HepG2 (cell line): ENCODE data around the gene LONP1. TPM values are rescaled to one million over a fixed set of nuclear protein-coding genes. Genes with fewer than 3 reads are reported as not detected.

Source experiments
- CC2D1A ChIP-seq: sonication (generic); formaldehyde crosslinking; IDR thresholded peaks from 2 replicates; pipeline ENCODE4 v1.8.1; 2023; ENCODE audit warnings: mild to moderate bottlenecking, missing genetic modification reagents
- DPF2 ChIP-seq: sonication (generic); formaldehyde crosslinking; IDR thresholded peaks from 2 replicates; pipeline ENCODE4 v1.4.0; 2020; ENCODE audit warnings: mild to moderate bottlenecking, low read depth, missing genetic modification reagents, borderline replicate concordance
- FOSL2 ChIP-seq: sonication (generic); formaldehyde crosslinking; IDR thresholded peaks from 2 replicates; pipeline ENCODE4 v1.4.0; 2020; ENCODE audit warnings: missing genetic modification reagents
- HMGA1 ChIP-seq: sonication (generic); formaldehyde crosslinking; conservative IDR thresholded peaks from 2 replicates; pipeline ENCODE4 v1.4.0; 2020; ENCODE audit warnings: missing genetic modification reagents
- HNF4G ChIP-seq, 2 experiments: sonication (generic) in 1 of 2; formaldehyde crosslinking in 1 of 2; IDR thresholded peaks; 2 replicates each; pipeline versions ENCODE4 v1.4.0 to v1.6.1; 2011 to 2020; ENCODE audit warnings: borderline replicate concordance in 2 of 2, low read depth in 2 of 2, mild to moderate bottlenecking in 2 of 2, low read length in 1 of 2, missing genetic modification reagents in 1 of 2, moderate library complexity in 1 of 2
- MTA1 ChIP-seq: sonication (generic); formaldehyde crosslinking; IDR thresholded peaks from 2 replicates; pipeline ENCODE4 v1.4.0; 2020; ENCODE audit warnings: missing genetic modification reagents, mild to moderate bottlenecking, borderline replicate concordance
- NFATC3 ChIP-seq: sonication (generic); formaldehyde crosslinking; IDR thresholded peaks from 2 replicates; pipeline ENCODE4 v1.5.1; 2020; ENCODE audit warnings: mild to moderate bottlenecking, missing genetic modification reagents
- PTBP1 ChIP-seq: fragments of 200-400 bp; formaldehyde crosslinking; IDR thresholded peaks from 2 replicates; pipeline ENCODE4 v1.6.1; 2018; ENCODE audit warnings: low read length, low read depth; ENCODE audit not compliant: poor library complexity, severe bottlenecking
- SATB2 ChIP-seq: sonication (generic); formaldehyde crosslinking; IDR thresholded peaks from 2 replicates; pipeline ENCODE4 v1.5.0; 2020; ENCODE audit warnings: missing genetic modification reagents
- SSRP1 ChIP-seq: IDR thresholded peaks from 2 replicates; pipeline ENCODE4 v1.6.1; 2016; ENCODE audit warnings: control low read depth
- TBL1XR1 ChIP-seq: fragments of 150-350 bp; IDR thresholded peaks from 2 replicates; pipeline ENCODE4 v1.6.1; 2014; ENCODE audit warnings: borderline replicate concordance, low read length; ENCODE audit not compliant: partially characterized antibody
- ZFAT ChIP-seq: sonication (generic); formaldehyde crosslinking; conservative IDR thresholded peaks from 2 replicates; pipeline ENCODE4 v1.8.1; 2023; ENCODE audit warnings: missing genetic modification reagents, inconsistent platforms
- ZFP82 ChIP-seq: sonication (generic); formaldehyde crosslinking; IDR thresholded peaks from 2 replicates; pipeline ENCODE4 v1.5.1; 2020; ENCODE audit warnings: mild to moderate bottlenecking, missing genetic modification reagents, borderline replicate concordance
- ZNF256 ChIP-seq: sonication (generic); formaldehyde crosslinking; conservative IDR thresholded peaks from 2 replicates; pipeline ENCODE4 v1.4.0; 2020; ENCODE audit warnings: missing genetic modification reagents
- ZNF3 ChIP-seq: IDR thresholded peaks from 2 replicates; pipeline ENCODE4 v1.7.0; 2017; ENCODE audit warnings: inconsistent platforms
- ZNF441 ChIP-seq: sonication (generic); formaldehyde crosslinking; IDR thresholded peaks from 2 replicates; pipeline ENCODE4 v1.7.0; 2021; ENCODE audit warnings: missing genetic modification reagents, borderline replicate concordance
- ZNF468 ChIP-seq: sonication (generic); formaldehyde crosslinking; IDR thresholded peaks from 2 replicates; pipeline ENCODE4 v1.8.0; 2022; ENCODE audit warnings: mild to moderate bottlenecking, moderate library complexity, missing genetic modification reagents
- ZNF766 ChIP-seq: sonication (generic); formaldehyde crosslinking; IDR thresholded peaks from 2 replicates; pipeline ENCODE4 v1.5.0; 2020; ENCODE audit warnings: missing genetic modification reagents, borderline replicate concordance
- polyA plus RNA-seq, 8 experiments: library from polyadenylated mRNA; depleted of rRNA in 3 of 8; stranded (reverse) in 7 of 8; unstranded in 1 of 8; fragments of >200 nt; fragmentation: Illumina TruSeq in 4 of 8; extraction: Trizol in 4 of 8; gene quantifications; 2 replicates each; pipeline versions ENCODE4 v1.2.1 to v1.2.3, GENCODE V29; 2011 to 2016; ENCODE audit warnings: low read depth in 4 of 8, missing spikeins in 1 of 8, mixed read lengths in 1 of 8; ENCODE audit not compliant: insufficient read depth in 1 of 8
- total RNA-seq, 5 experiments: library from RNA; depleted of rRNA; stranded (reverse); fragments of >200 nt; fragmentation: Illumina TruSeq; extraction: Trizol; gene quantifications; 2 replicates each; pipeline ENCODE4 v1.2.3, GENCODE V29; 2016; ENCODE audit warnings: low read depth in 1 of 5
- TF ChIP-seq, protein P1 (sequence below): sonication (generic); formaldehyde crosslinking; IDR thresholded peaks from 2 replicates; pipeline ENCODE4 v1.4.0; 2020; ENCODE audit warnings: missing genetic modification reagents, borderline replicate concordance
- TF ChIP-seq, protein P2 (sequence below): IDR thresholded peaks from 2 replicates; pipeline ENCODE4 v1.6.1; 2018; ENCODE audit warnings: missing genetic modification reagents
- TF ChIP-seq, protein P3 (sequence below): sonication (generic); formaldehyde crosslinking; IDR thresholded peaks from 2 replicates; pipeline ENCODE4 v1.4.0; 2020; ENCODE audit warnings: missing genetic modification reagents, borderline replicate concordance
- TF ChIP-seq, protein P4 (sequence below), 2 experiments: sonication (generic) in 1 of 2; formaldehyde crosslinking in 1 of 2; IDR thresholded peaks; 2 replicates each; pipeline versions ENCODE4 v1.4.0 to v1.6.1; 2018 to 2020; ENCODE audit warnings: missing genetic modification reagents in 2 of 2, borderline replicate concordance in 1 of 2, low read depth in 1 of 2, mild to moderate bottlenecking in 1 of 2, missing biosample characterization in 1 of 2
- TF ChIP-seq, protein P5 (sequence below): sonication (generic); formaldehyde crosslinking; IDR thresholded peaks from 2 replicates; pipeline ENCODE4 v1.8.1; 2023; ENCODE audit warnings: mild to moderate bottlenecking, missing genetic modification reagents

The LONP1 gene
- total and polyA plus RNA-seq, 2 of the 13 experiments (the other 11 are each of a cell fraction or from before 2014, with no cell fraction given), result 59.5 to 76.8 TPM

DNA sequence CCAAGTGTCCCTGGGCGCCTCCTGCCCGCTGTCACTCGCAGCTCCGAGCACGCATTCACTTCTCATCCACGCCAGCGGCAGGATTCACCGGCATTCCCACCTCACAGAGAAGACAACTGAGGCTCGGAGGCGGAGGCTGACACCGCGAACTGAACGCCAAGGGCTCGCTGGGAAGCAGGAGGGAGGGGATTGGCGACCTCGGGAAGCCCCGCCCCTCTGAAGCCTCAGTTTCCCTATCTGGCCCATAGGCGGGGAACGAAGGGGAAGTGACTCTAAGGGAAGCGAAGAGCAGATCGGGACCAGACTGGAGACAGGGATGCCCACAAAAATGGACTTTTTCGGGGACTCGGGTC is 39.9 kb downstream of the LONP1 start (continued):
- TF ChIP-seq DPF2 (CRISPR knock-in tag), result no peak
- no peak for TF ChIP-seq TBL1XR1
- TF ChIP-seq ZNF468 (CRISPR knock-in tag), result no peak
- peak; percentile 55; the same call in 1 of the 2 replicates for TF ChIP-seq MTA1
- TF ChIP-seq ZFAT (CRISPR knock-in tag), result no peak
- TF ChIP-seq ZNF256 (CRISPR knock-in tag), result no peak
- no peak for TF ChIP-seq ZFP82 (CRISPR knock-in tag)
- TF ChIP-seq, protein P1, sequence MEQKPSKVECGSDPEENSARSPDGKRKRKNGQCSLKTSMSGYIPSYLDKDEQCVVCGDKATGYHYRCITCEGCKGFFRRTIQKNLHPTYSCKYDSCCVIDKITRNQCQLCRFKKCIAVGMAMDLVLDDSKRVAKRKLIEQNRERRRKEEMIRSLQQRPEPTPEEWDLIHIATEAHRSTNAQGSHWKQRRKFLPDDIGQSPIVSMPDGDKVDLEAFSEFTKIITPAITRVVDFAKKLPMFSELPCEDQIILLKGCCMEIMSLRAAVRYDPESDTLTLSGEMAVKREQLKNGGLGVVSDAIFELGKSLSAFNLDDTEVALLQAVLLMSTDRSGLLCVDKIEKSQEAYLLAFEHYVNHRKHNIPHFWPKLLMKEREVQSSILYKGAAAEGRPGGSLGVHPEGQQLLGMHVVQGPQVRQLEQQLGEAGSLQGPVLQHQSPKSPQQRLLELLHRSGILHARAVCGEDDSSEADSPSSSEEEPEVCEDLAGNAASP, result no peak
- TF ChIP-seq FOSL2 (CRISPR knock-in tag), result no peak
- TF ChIP-seq NFATC3 (CRISPR knock-in tag), result no peak; the same call in 1 of the 2 replicates
- no peak for TF ChIP-seq HNF4G (IDR thresholded peaks at IDR 0.05; ENCODE audit: borderline replicate concordance, low read depth, low read length)
- TF ChIP-seq HNF4G (CRISPR knock-in tag; IDR thresholded peaks at IDR 0.05; ENCODE audit: borderline replicate concordance, low read depth), result 0 out of 2 replicates have a peak, but pooled peaks have one; percentile 68
- TF ChIP-seq PTBP1, result no peak
- TF ChIP-seq, protein P2, sequence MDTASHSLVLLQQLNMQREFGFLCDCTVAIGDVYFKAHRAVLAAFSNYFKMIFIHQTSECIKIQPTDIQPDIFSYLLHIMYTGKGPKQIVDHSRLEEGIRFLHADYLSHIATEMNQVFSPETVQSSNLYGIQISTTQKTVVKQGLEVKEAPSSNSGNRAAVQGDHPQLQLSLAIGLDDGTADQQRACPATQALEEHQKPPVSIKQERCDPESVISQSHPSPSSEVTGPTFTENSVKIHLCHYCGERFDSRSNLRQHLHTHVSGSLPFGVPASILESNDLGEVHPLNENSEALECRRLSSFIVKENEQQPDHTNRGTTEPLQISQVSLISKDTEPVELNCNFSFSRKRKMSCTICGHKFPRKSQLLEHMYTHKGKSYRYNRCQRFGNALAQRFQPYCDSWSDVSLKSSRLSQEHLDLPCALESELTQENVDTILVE, result no peak
- TF ChIP-seq CC2D1A, result no peak
- TF ChIP-seq, protein P3, sequence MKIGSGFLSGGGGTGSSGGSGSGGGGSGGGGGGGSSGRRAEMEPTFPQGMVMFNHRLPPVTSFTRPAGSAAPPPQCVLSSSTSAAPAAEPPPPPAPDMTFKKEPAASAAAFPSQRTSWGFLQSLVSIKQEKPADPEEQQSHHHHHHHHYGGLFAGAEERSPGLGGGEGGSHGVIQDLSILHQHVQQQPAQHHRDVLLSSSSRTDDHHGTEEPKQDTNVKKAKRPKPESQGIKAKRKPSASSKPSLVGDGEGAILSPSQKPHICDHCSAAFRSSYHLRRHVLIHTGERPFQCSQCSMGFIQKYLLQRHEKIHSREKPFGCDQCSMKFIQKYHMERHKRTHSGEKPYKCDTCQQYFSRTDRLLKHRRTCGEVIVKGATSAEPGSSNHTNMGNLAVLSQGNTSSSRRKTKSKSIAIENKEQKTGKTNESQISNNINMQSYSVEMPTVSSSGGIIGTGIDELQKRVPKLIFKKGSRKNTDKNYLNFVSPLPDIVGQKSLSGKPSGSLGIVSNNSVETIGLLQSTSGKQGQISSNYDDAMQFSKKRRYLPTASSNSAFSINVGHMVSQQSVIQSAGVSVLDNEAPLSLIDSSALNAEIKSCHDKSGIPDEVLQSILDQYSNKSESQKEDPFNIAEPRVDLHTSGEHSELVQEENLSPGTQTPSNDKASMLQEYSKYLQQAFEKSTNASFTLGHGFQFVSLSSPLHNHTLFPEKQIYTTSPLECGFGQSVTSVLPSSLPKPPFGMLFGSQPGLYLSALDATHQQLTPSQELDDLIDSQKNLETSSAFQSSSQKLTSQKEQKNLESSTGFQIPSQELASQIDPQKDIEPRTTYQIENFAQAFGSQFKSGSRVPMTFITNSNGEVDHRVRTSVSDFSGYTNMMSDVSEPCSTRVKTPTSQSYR (CRISPR knock-in tag), result no peak
- TF ChIP-seq ZNF3 (CRISPR knock-in tag), result no peak
- TF ChIP-seq, protein P4, sequence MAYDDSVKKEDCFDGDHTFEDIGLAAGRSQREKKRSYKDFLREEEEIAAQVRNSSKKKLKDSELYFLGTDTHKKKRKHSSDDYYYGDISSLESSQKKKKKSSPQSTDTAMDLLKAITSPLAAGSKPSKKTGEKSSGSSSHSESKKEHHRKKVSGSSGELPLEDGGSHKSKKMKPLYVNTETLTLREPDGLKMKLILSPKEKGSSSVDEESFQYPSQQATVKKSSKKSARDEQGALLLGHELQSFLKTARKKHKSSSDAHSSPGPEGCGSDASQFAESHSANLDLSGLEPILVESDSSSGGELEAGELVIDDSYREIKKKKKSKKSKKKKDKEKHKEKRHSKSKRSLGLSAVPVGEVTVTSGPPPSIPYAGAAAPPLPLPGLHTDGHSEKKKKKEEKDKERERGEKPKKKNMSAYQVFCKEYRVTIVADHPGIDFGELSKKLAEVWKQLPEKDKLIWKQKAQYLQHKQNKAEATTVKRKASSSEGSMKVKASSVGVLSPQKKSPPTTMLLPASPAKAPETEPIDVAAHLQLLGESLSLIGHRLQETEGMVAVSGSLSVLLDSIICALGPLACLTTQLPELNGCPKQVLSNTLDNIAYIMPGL (CRISPR knock-in tag; IDR thresholded peaks at IDR 0.05; ENCODE audit: borderline replicate concordance in 1 of 2, low read depth in 1 of 2), result peak in 1 of 2 experiments; percentile 77; a peak in 1 of 4 replicates
- no peak for TF ChIP-seq ZNF766 (CRISPR knock-in tag)
- TF ChIP-seq HMGA1 (CRISPR knock-in tag), result no peak
- no peak for TF ChIP-seq SSRP1 (CRISPR knock-in tag)
- 0 out of 2 replicates have a peak, but pooled peaks have one; percentile 25 for TF ChIP-seq ZNF441 (CRISPR knock-in tag)
- TF ChIP-seq, protein P5, sequence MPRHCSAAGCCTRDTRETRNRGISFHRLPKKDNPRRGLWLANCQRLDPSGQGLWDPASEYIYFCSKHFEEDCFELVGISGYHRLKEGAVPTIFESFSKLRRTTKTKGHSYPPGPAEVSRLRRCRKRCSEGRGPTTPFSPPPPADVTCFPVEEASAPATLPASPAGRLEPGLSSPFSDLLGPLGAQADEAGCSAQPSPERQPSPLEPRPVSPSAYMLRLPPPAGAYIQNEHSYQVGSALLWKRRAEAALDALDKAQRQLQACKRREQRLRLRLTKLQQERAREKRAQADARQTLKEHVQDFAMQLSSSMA (CRISPR knock-in tag), result no peak
- TF ChIP-seq SATB2 (CRISPR knock-in tag), result no peak
